Stomach smooth muscle (tissue), 2 donors: ENCODE measurements around the gene GABRB2.

Source experiments
- H3K27ac ChIP-seq: one replicate; pipeline ENCODE4 v1.7.0; 2013; ENCODE audit warnings: mild to moderate bottlenecking, low read length, inconsistent platforms
- H3K27me3 ChIP-seq, 2 donors: one replicate each; pipeline ENCODE4 v1.7.0; 2013; ENCODE audit warnings: low read length in 2 of 2; ENCODE audit not compliant: insufficient read depth in 2 of 2, control insufficient read depth in 1 of 2
- H3K36me3 ChIP-seq, 2 donors: one replicate each; pipeline ENCODE4 v1.7.0; 2013; ENCODE audit warnings: low read length in 2 of 2; ENCODE audit not compliant: control insufficient read depth in 2 of 2, insufficient read depth in 2 of 2
- H3K4me1 ChIP-seq: one replicate; pipeline ENCODE4 v1.7.0; 2013; ENCODE audit warnings: low read length; ENCODE audit not compliant: control insufficient read depth, insufficient read depth
- H3K4me3 ChIP-seq, 2 donors: one replicate each; pipeline ENCODE4 v1.7.0; 2013; ENCODE audit warnings: low read length in 2 of 2
- H3K9ac ChIP-seq, 2 donors: one replicate each; pipeline ENCODE4 v1.7.0; 2013; ENCODE audit warnings: low read length in 2 of 2, mild to moderate bottlenecking in 1 of 2
- H3K9me3 ChIP-seq, 2 donors: one replicate each; pipeline ENCODE4 v1.7.0; 2013; ENCODE audit warnings: low read length in 2 of 2; ENCODE audit not compliant: control insufficient read depth in 2 of 2
- donor health status: healthy.
- donor health status: Pancreatic carcinoma.

The GABRB2 gene

DNA sequence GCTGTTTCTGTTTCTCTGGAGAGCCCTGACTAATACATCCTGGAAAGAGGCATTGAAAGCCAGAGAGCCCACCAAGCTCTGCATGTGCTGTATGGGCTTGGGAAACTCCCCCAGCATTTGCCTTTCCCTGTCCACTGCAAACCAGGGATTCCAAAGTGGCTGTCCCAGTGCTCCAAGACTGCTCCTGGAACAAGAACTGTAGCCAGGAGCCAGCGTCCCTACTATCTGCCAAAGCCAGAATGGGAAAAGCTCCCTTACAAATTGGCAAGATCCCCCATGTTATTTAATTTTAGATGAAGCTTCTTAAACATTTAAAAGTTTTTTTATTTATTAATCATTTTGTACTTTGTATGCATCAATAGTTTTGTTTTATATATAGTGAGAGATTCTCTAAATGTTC is 263.2 kb downstream of the GABRB2 start:
- Histone ChIP-seq H3K9ac (no peak overlapping the region), H3K27ac (no peak overlapping the region), H3K27me3 (no peaks in the 10 kb centered on the region)

DNA sequence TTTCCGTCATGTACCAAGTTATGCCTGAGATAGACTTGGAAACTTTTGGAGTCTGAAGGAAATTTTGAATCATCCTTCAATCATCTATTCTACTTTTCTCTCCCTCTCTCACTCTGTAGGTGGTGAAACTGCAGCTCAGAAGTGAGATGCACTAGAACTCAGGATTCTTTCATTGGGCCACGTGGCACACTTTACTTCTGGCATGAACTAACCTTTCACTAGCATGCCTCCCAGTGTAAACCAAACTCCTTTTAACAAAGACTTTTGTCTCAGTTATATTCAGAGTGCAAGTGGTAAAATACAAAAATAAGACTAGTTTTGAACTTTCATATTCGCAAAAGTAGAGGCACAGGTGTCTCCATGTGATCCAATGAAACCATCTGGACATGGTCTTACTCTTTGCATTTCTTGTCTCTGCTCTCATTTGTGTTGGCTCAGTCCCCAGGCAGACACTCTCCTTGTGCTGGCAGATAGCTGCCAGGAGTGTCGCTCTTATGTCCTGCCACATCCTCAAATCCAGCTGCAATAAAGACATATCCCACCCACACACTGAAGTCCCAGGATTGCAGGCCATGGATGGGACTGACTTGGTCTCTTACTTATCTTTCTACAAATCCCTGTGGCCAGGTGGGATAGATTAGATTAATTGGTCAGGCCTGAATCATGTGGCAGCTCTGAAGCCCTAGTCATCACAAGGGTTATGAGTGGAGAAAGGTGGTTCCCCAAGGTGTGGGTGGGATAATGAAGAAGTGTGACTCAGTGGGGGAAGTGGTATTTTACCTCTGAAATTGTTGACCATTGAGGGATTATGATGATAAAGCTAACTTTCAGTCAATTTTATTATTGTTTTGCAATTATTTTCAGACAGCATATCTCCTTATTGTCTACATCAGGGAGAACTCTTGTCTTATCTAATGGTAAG is 267.5 kb downstream of the GABRB2 start:
- H3K27ac ChIP-seq: no peak overlapping the region
- H3K9me3 ChIP-seq: no peaks in the 10 kb centered on the region
- no peaks in the 10 kb centered on the region for H3K36me3 ChIP-seq
- H3K4me3 ChIP-seq: no peak overlapping the region
- no peaks in the 10 kb centered on the region for H3K4me1 ChIP-seq
- H3K27me3 ChIP-seq: no peaks in the 10 kb centered on the region
- no peak overlapping the region for H3K9ac ChIP-seq

More for the DNA sequence above, 263.2 kb downstream of the GABRB2 start:
- no peaks in the 10 kb centered on the region for H3K36me3 ChIP-seq
- no peaks in the 10 kb centered on the region for H3K9me3 ChIP-seq
- no peaks in the 10 kb centered on the region for H3K4me1 ChIP-seq
- no peak overlapping the region for H3K4me3 ChIP-seq

DNA sequence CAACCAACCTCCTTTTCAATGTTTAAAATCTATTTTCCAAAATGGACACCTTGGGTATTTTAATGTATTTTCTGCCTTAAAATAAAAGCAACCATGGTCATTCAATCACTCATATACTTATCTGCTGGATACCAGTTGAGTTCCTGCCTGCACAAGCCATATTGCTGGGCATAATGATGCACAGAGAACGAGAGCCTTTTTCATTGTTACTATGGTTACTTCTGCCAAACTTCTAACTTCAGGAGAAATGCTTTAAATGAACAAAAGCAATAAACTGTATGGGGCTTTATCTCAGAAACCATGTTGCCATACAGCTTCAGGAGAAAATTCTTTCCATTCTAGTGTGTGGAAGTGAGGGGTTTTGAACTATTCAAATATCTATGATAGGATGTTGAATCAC is 269.5 kb downstream of the GABRB2 start:
- H3K4me1 ChIP-seq: no peaks in the 10 kb centered on the region
- H3K27ac ChIP-seq: no peak overlapping the region
- no peak overlapping the region for H3K4me3 ChIP-seq
- no peaks in the 10 kb centered on the region for H3K9me3 ChIP-seq
- no peaks in the 10 kb centered on the region for H3K27me3 ChIP-seq
- H3K9ac ChIP-seq: no peak overlapping the region
- H3K36me3 ChIP-seq: no peaks in the 10 kb centered on the region

DNA sequence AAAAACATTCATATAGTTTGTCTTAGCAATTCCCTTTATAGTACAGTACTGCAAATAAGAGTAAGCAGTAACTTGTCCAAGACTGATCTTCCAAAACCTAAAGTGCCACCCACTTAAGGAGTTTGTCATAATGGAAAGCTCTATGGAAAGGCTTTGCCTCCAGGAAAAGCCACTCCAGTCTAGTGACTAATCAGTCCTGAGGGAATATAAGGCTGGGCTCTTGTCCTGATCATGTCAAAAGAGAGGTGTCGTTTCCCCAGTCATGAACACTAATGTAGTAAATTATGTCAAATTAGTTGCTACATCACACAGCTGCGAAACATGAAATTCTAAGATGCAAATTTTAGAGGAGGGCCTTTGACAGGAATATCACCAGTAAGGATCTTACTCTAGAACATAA is 271.6 kb downstream of the GABRB2 start:
- no peak overlapping the region for H3K4me3 ChIP-seq
- H3K9ac ChIP-seq: no peak overlapping the region
- H3K27me3 ChIP-seq: no peaks in the 10 kb centered on the region
- no peaks in the 10 kb centered on the region for H3K9me3 ChIP-seq
- H3K4me1 ChIP-seq: no peaks in the 10 kb centered on the region
- H3K36me3 ChIP-seq: no peaks in the 10 kb centered on the region
- no peak overlapping the region for H3K27ac ChIP-seq

DNA sequence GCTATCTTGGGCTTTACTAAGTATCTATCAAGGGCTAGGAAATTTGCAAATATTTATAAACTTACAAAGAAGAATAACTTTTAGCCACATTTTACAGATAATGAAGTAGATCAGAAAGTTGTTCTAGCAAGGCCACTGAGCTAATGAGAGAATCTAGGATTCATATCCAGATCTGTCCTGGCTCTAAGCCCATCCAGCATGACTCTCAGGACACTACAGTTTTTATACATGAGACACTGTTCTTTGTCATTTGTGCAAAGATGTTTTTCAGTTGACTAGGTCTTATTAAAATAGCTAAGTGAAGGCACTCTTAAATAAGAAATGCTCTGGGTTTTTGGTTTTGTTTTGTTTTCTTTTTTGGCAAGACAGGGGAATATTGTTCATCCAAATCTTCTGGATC is 273.1 kb downstream of the GABRB2 start:
- H3K4me1 ChIP-seq: no peaks in the 10 kb centered on the region
- H3K27ac ChIP-seq: no peak overlapping the region

DNA sequence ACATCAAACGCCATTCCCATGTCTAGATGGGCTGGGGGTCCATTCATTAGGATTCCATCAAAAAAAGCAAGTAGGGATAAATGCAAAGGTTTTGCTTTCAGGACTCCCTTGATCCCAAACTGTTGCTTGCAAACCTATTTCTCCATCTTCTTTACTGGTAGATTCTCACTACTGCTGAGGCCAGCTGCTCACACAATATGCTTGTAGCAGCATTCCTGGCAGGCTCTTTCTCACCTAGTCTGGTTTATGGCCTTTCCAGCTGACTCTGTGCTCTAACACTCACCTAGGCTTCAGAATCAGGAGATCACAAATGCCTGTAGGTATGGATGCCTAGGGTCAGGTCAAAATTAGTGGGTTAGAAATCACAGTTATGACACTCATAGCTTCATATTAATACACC is 274.7 kb downstream of the GABRB2 start:
- H3K4me3 ChIP-seq: no peak overlapping the region
- H3K27ac ChIP-seq: no peak overlapping the region
- H3K36me3 ChIP-seq: no peaks in the 10 kb centered on the region
- no peaks in the 10 kb centered on the region for H3K27me3 ChIP-seq
- no peak overlapping the region for H3K9ac ChIP-seq
- no peaks in the 10 kb centered on the region for H3K9me3 ChIP-seq
- H3K4me1 ChIP-seq: no peaks in the 10 kb centered on the region

More for the DNA sequence above, 273.1 kb downstream of the GABRB2 start:
- Histone ChIP-seq H3K9ac (no peak overlapping the region), H3K9me3 (no peaks in the 10 kb centered on the region), H3K36me3 (no peaks in the 10 kb centered on the region), H3K4me3 (no peak overlapping the region), H3K27me3 (no peaks in the 10 kb centered on the region)

DNA sequence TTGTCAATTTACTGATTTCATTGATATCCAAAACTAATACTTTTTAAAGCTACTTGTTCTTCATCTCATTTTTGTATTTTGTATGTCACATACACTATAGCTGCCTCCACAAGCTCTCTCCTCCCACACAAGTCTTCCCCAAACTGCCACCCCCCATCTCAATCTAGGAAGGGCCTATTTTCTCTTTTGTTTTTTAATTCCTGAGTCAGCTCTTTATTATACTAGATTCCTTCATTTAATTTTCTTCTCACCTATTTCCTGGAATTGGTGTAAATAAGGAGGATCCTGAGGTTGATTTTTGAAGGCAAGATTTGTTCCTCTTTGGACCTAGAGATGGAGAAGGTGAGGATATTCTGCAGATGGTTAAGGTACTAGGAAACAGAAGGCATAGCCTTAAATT is 277.4 kb downstream of the GABRB2 start:
- Histone ChIP-seq H3K27me3 (no peaks in the 10 kb centered on the region), H3K27ac (no peak overlapping the region), H3K4me3 (no peak overlapping the region), H3K36me3 (no peaks in the 10 kb centered on the region), H3K9me3 (no peaks in the 10 kb centered on the region), H3K4me1 (no peaks in the 10 kb centered on the region), H3K9ac (no peak overlapping the region)

DNA sequence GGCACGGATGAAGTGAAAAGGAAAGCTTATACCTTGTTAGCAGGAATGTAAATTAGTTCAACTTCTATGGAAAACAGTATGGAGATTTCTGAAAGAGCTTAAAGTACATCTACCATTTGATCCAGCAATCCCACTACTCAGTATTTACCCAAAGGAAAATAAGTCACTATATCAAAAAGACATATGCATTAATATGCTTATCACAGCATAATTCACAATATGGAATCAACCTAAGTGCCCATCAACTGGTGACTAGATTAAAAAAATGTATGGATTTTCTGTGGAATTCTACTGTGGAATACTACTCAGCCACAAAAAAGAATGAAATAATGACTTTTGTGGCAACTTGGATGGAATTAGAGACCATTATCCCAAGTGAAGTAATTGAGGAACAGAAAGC is 279.6 kb downstream of the GABRB2 start:
- Histone ChIP-seq H3K9me3 (no peaks in the 10 kb centered on the region), H3K4me3 (no peak overlapping the region), H3K27ac (no peak overlapping the region), H3K27me3 (no peaks in the 10 kb centered on the region), H3K9ac (no peak overlapping the region), H3K36me3 (no peaks in the 10 kb centered on the region), H3K4me1 (no peaks in the 10 kb centered on the region)

DNA sequence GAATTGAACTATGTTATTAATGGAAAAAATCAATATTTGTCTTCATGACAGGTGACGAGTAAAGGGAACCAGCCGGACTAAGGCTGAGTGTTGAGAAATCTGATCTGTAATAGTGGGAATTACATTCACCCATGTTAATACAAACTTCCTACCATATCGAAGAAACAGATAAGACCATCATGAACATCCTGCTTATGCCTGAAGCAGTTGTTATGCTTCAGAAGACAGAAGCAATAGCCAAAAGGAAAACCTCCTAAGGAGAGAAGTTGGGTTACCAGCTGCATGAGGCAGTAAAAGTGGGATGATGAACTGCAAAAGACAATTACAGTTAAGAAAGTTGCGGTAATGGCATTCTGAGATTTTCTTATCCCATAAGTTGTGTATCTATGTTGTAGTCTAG is 281.5 kb downstream of the GABRB2 start:
- no peak overlapping the region for H3K9ac ChIP-seq

DNA sequence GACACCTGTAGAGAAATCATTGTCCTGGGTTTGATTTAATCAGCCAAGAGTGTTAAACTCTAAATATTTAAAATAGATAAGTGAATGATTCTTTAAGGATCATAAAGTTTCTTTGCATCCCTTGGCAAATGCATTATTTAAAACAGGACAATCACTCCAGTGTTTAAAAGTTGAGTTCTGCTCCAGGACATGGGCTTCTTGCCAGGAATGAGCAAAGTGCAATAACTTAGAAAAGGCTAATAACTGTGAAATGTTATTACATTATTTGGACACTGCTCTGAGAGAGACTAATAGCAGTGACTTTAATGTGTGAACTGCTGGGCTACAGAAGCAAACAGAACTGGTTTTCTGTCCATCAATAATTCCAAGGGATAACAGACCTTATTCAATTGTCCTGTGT is 283.3 kb downstream of the GABRB2 start:
- Histone ChIP-seq H3K36me3 (no peaks in the 10 kb centered on the region), H3K27me3 (no peaks in the 10 kb centered on the region), H3K4me3 (no peak overlapping the region), H3K27ac (no peak overlapping the region), H3K4me1 (no peaks in the 10 kb centered on the region), H3K9me3 (no peaks in the 10 kb centered on the region), H3K9ac (no peak overlapping the region)

More for the DNA sequence above, 281.5 kb downstream of the GABRB2 start:
- Histone ChIP-seq H3K36me3 (no peaks in the 10 kb centered on the region), H3K4me1 (no peaks in the 10 kb centered on the region), H3K4me3 (no peak overlapping the region), H3K27me3 (no peaks in the 10 kb centered on the region), H3K9me3 (no peaks in the 10 kb centered on the region), H3K27ac (no peak overlapping the region)

DNA sequence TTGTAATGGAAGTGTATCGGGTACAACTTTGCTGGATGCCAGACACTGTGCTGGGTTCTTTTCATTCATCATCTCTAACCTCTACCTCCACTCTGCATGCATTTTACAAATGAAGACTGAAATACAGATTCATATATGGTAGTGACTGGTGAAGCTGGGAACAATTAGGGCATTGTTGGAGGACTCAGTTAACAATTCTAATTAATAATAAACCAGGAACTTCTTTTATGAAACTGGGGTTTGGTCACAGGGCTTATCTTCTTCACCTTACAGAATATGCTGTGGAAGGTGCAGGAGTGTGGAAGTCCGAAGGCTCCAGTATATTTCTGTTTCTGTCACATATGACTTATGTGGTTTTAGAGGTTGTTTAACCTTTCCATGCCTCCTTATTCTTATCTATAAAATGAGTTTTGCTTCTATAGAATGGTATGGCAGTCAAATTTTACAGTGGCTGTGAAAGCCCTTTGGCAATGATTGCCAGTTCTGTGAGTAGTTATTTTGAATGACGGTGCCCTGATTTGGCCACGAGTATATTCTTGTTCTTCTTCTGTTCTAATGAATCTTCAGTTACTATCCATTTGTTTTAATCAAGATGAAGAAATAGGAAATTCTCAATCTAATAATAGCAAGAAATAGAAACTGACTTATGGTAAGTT is 284.7 kb downstream of the GABRB2 start:
- H3K27ac ChIP-seq: no peak overlapping the region
- H3K36me3 ChIP-seq: no peaks in the 10 kb centered on the region
- no peak overlapping the region for H3K4me3 ChIP-seq
- H3K9ac ChIP-seq: no peak overlapping the region
- H3K4me1 ChIP-seq: no peaks in the 10 kb centered on the region
- H3K9me3 ChIP-seq: no peaks in the 10 kb centered on the region
- H3K27me3 ChIP-seq: no peaks in the 10 kb centered on the region
